SK-N-SH (cell line): ENCODE results near the gene TP53TG5. TPM values are rescaled to one million over a fixed set of nuclear protein-coding genes. Genes with fewer than 3 reads are reported as not detected.
A peak's percentile ranks its signal among the peaks of the same experiment; 100 is the strongest.

Experiments
- CTCF ChIA-PET: fragments of 300-600, 350-600 bp; formaldehyde crosslinking; extraction: SDS; loops from one replicate; lab custom pipeline; 2021; lab: Yijun Ruan, JAX
- POLR2A ChIA-PET: fragments of 350-600 bp; sonication (Branson Sonifier 250); formaldehyde crosslinking; extraction: SDS; loops from one replicate; lab custom pipeline; 2020; ENCODE audit warnings: antibody characterized with exemption, inconsistent platforms; lab: Yijun Ruan, JAX
- DNase-seq: peaks from one replicate; pipeline ENCODE4 v3.0.0; 2012
- H2AFZ ChIP-seq: fragments of 200-600 bp; sonication (generic); 2 replicates; pipeline ENCODE4 v1.8.1; 2016; ENCODE audit warnings: antibody characterized with exemption, mild to moderate bottlenecking, low read depth
- H3F3A ChIP-seq: fragments of 200-600 bp; sonication (generic); replicated peaks from 2 replicates; pipeline ENCODE3; 2016; ENCODE audit warnings: antibody characterized with exemption, mild to moderate bottlenecking; ENCODE audit not compliant: insufficient read depth
- H3K27ac ChIP-seq, 2 experiments: fragments of 200-500 bp in 1 of 2; fragments of 200-600 bp in 1 of 2; sonication (Bioruptor generic) in 1 of 2; sonication (generic), shearing (Covaris generic) in 1 of 2; 2 replicates each; pipeline versions ENCODE4 v1.5.1 to v1.6.1; 2014 to 2016; ENCODE audit warnings: low read depth in 2 of 2, inconsistent platforms in 1 of 2, low read length in 1 of 2, mild to moderate bottlenecking in 1 of 2, mixed read lengths in 1 of 2
- H3K27me3 ChIP-seq: fragments of 200-600 bp; sonication (generic), shearing (Covaris generic); 2 replicates; pipeline ENCODE4 v1.6.1; 2016; ENCODE audit warnings: mixed run types; ENCODE audit not compliant: insufficient read depth
- H3K36me3 ChIP-seq, 2 experiments: fragments of 200-500 bp in 1 of 2; fragments of 200-600 bp in 1 of 2; sonication (Bioruptor generic) in 1 of 2; sonication (generic) in 1 of 2; replicated peaks in 1 of 2; 2 replicates each; pipeline versions ENCODE3 to v1.5.1; 2014 to 2016; ENCODE audit warnings: low read length in 1 of 2, mild to moderate bottlenecking in 1 of 2; ENCODE audit not compliant: insufficient read depth in 2 of 2, control insufficient read depth in 1 of 2
- H3K4me1 ChIP-seq, 2 experiments: fragments of 200-500 bp in 1 of 2; fragments of 200-600 bp in 1 of 2; sonication (Bioruptor generic) in 1 of 2; sonication (generic), shearing (Covaris generic) in 1 of 2; 2 replicates each; pipeline versions ENCODE4 v1.5.1 to v1.6.1; 2014 to 2016; ENCODE audit warnings: low read depth in 1 of 2, low read length in 1 of 2, mixed run types in 1 of 2; ENCODE audit not compliant: insufficient read depth in 2 of 2, control insufficient read depth in 1 of 2
- H3K4me2 ChIP-seq: fragments of 200-600 bp; sonication (generic), shearing (Covaris generic); 2 replicates; pipeline ENCODE4 v1.6.1; 2017; ENCODE audit warnings: mixed run types
- H3K4me3 ChIP-seq, 2 experiments: fragments of 200-500 bp in 1 of 2; fragments of 200-600 bp in 1 of 2; sonication (Bioruptor generic) in 1 of 2; sonication (generic), shearing (Covaris generic) in 1 of 2; 2 replicates each; pipeline versions ENCODE4 v1.5.1 to v1.8.1; 2014 to 2016; ENCODE audit warnings: low read depth in 2 of 2, inconsistent platforms in 1 of 2, low read length in 1 of 2, mild to moderate bottlenecking in 1 of 2, mixed read lengths in 1 of 2, moderate library complexity in 1 of 2
- H3K79me2 ChIP-seq: fragments of 200-600 bp; sonication (generic); 2 replicates; pipeline ENCODE4 v1.8.1; 2017; ENCODE audit warnings: mild to moderate bottlenecking; ENCODE audit not compliant: insufficient read depth
- H3K9ac ChIP-seq: fragments of 200-600 bp; sonication (generic); 2 replicates; pipeline ENCODE4 v1.6.1; 2017; ENCODE audit warnings: mixed run types
- H3K9me2 ChIP-seq: fragments of 200-600 bp; sonication (generic); 2 replicates; pipeline ENCODE4 v1.6.1; 2017; ENCODE audit warnings: mixed run types
- H3K9me3 ChIP-seq: fragments of 200-600 bp; sonication (generic); 2 replicates; pipeline ENCODE4 v1.6.1; 2017; ENCODE audit warnings: mixed run types, mild to moderate bottlenecking, moderate library complexity
- H4K20me1 ChIP-seq: fragments of 200-600 bp; sonication (generic); 2 replicates; pipeline ENCODE4 v1.6.1; 2017; ENCODE audit warnings: mild to moderate bottlenecking, mixed run types; ENCODE audit not compliant: insufficient read depth
- CHD2 ChIP-seq: fragments of 150-350 bp; IDR thresholded peaks from 2 replicates; pipeline ENCODE4 v1.6.1; 2018; ENCODE audit warnings: low read length; ENCODE audit not compliant: partially characterized antibody
- ELF1 ChIP-seq: IDR thresholded peaks from 2 replicates; pipeline ENCODE4 v1.4.0; 2012
- EZH2phosphoT487 ChIP-seq: fragments of 200-600 bp; sonication (generic); IDR thresholded peaks from 2 replicates; pipeline ENCODE4 v1.6.1; 2017; ENCODE audit warnings: low read depth, mixed run types, mild to moderate bottlenecking, antibody characterized with exemption, moderate library complexity, borderline replicate concordance
- FOSL2 ChIP-seq: IDR thresholded peaks from 2 replicates; pipeline ENCODE4 v1.4.0; 2012; ENCODE audit warnings: low read depth, mild to moderate bottlenecking, moderate library complexity, borderline replicate concordance
- MEF2A ChIP-seq: IDR thresholded peaks from 2 replicates; pipeline ENCODE4 v1.4.0; 2012; ENCODE audit warnings: low read depth, borderline replicate concordance
- MXI1 ChIP-seq: IDR thresholded peaks from 2 replicates; pipeline ENCODE4 v1.6.1; 2012; ENCODE audit warnings: mild to moderate bottlenecking, low read depth, low read length, improper control_type of control experiment
- NRF1 ChIP-seq: IDR thresholded peaks from 2 replicates; pipeline ENCODE4 v1.6.1; 2012; ENCODE audit warnings: low read depth, mild to moderate bottlenecking, low read length
- PBX3 ChIP-seq: IDR thresholded peaks from 2 replicates; pipeline ENCODE4; 2012
- POLR2AphosphoS5 ChIP-seq: IDR thresholded peaks from 2 replicates; pipeline ENCODE4 v1.6.1; 2012; ENCODE audit warnings: low read depth, low read length
- RAD21 ChIP-seq: IDR thresholded peaks from 2 replicates; pipeline ENCODE4 v1.6.1; 2012; ENCODE audit warnings: mild to moderate bottlenecking, low read length
- REST ChIP-seq: IDR thresholded peaks from 2 replicates; pipeline ENCODE4 v1.6.1; 2012; ENCODE audit warnings: mild to moderate bottlenecking, low read depth, low read length, moderate library complexity
- TAF1 ChIP-seq: IDR thresholded peaks from 2 replicates; pipeline ENCODE4 v1.6.1; 2012; ENCODE audit warnings: low read depth, mild to moderate bottlenecking, low read length, moderate library complexity, borderline replicate concordance
- TCF12 ChIP-seq: IDR thresholded peaks from 2 replicates; pipeline ENCODE4 v1.4.0; 2012
- YY1 ChIP-seq: IDR thresholded peaks from 2 replicates; pipeline ENCODE4 v1.4.0; 2012; ENCODE audit warnings: low read depth, mild to moderate bottlenecking
- ZBTB33 ChIP-seq: IDR thresholded peaks from 2 replicates; pipeline ENCODE4 v1.4.0; 2012; ENCODE audit warnings: low read depth, borderline replicate concordance
- WGBS: methylation state at CpG from one replicate; pipeline ENCODE4 v1.1.6; 2017; ENCODE audit warnings: low lambda C conversion rate; 5-methylcytosine and 5-hydroxymethylcytosine counted together
- polyA plus RNA-seq, 3 experiments: library from polyadenylated mRNA; depleted of rRNA; stranded (reverse); fragments of >200 nt; gene quantifications; 2 replicates each; pipeline ENCODE4 v1.2.3, GENCODE V29; 2012
- TF ChIP-seq, protein P1 (sequence below): IDR thresholded peaks from 2 replicates; pipeline ENCODE4 v1.4.0; 2012; ENCODE audit warnings: low read depth

Gene TP53TG5
- polyA plus RNA-seq, 1 of the 3 experiments (the other 2 are of a cell fraction), result not detected

DNA sequence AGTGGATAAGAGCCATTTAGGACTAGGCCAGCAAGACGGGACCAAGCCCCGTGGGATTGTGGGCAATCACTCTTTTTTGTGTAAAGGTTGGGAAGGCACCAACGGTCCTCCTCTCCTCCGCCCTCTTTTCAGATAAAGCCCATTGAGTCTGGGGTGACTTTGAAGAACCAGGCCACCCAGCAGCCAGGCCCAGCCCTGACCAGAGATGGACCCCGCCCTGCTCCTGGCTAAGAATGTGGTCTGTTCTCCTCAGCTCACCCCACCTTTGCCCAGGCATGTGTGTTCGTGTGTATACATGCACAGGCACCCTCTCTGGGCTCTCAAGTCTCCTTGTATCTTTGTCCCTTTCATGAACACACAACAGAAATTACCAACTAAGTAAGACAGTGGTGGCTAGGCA lies 39.0 kb downstream of the TP53TG5 start (continued):
- TF ChIP-seq, protein P1, sequence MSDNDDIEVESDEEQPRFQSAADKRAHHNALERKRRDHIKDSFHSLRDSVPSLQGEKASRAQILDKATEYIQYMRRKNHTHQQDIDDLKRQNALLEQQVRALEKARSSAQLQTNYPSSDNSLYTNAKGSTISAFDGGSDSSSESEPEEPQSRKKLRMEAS, result no peak
- TF ChIP-seq RAD21 (no peak), ZBTB33 (no peak), FOSL2 (no peak), MEF2A (no peak), POLR2AphosphoS5 (no peak)

GRCh38 chr20:45338121-45339030 lies 39.7 kb downstream of the TP53TG5 start:
- no peaks in the 10 kb centered on the region for H3K9me3 ChIP-seq
- peaks cover 71% of the 10 kb centered on the region for H3K79me2 ChIP-seq
- peak overlapping the region; percentile 42; the same call in 1 of the 2 replicates for H3K9ac ChIP-seq
- peaks cover 7 to 17% of the 10 kb centered on the region in 2 experiments for H3K36me3 ChIP-seq
- peak overlapping the region; percentile 84 to 88 for H3K27ac ChIP-seq
- CTCF ChIA-PET, result interaction anchor here (1.0 to 4.0 kb wide), 6 partner anchors 12 to 433 kb away, joined by 3 to 14 read pairs (median 4); partner anchors contain the start of gene SYS1
- H4K20me1 ChIP-seq, result peaks cover 11% of the 10 kb centered on the region; the same call in 1 of the 2 replicates
- no peak for TF ChIP-seq MXI1
- TF ChIP-seq TCF12, result no peak
- no peak for TF ChIP-seq PBX3
- TF ChIP-seq EZH2phosphoT487, result no peak
- no peak for TF ChIP-seq TAF1
- TF ChIP-seq NRF1, result no peak
- TF ChIP-seq ZBTB33, result no peak
- TF ChIP-seq YY1, result no peak; the same call in 1 of the 2 replicates
- TF ChIP-seq CHD2, result no peak
- no peak for TF ChIP-seq RAD21
- no peak for TF ChIP-seq FOSL2
- TF ChIP-seq REST, result no peak
- TF ChIP-seq ELF1, result no peak
- POLR2A ChIA-PET, result no interaction called here
- H3K9me2 ChIP-seq, result no peaks in the 10 kb centered on the region
- peaks cover 27% of the 10 kb centered on the region for H3F3A ChIP-seq
- no peaks in the 10 kb centered on the region for H3K27me3 ChIP-seq
- H2AFZ ChIP-seq, result no peak overlapping the region
- no peak overlapping the region for H3K4me3 ChIP-seq
- 89% methylated on average over 11 of the region's 11 CpGs for WGBS
- DNase-seq, result no peak
- H3K4me1 ChIP-seq, result peaks cover 50 to 55% of the 10 kb centered on the region in 2 experiments
- H3K4me2 ChIP-seq, result peak overlapping the region; percentile 69
